H1 (cell line): ENCODE results near the gene RELL2.
A peak's percentile ranks its signal among the peaks of the same experiment; 100 is the strongest.

Experiments
- CTCF ChIP-seq, 3 experiments: IDR thresholded peaks; 1 replicate in 2 of 3; 2 replicates in 1 of 3; pipeline versions ENCODE4 v1.5.1 to v1.6.1; 2011; ENCODE audit warnings: low read length in 3 of 3, mild to moderate bottlenecking in 3 of 3, inconsistent platforms in 2 of 3, low read depth in 1 of 3, moderate library complexity in 1 of 3; ENCODE audit not compliant: insufficient read depth in 1 of 3; ENCODE audit errors: control extremely low read depth in 1 of 3
- RFX5 ChIP-seq: IDR thresholded peaks from 2 replicates; pipeline ENCODE4 v1.6.1; 2011; ENCODE audit warnings: low read depth, low read length, improper control_type of control experiment, borderline replicate concordance

DNA sequence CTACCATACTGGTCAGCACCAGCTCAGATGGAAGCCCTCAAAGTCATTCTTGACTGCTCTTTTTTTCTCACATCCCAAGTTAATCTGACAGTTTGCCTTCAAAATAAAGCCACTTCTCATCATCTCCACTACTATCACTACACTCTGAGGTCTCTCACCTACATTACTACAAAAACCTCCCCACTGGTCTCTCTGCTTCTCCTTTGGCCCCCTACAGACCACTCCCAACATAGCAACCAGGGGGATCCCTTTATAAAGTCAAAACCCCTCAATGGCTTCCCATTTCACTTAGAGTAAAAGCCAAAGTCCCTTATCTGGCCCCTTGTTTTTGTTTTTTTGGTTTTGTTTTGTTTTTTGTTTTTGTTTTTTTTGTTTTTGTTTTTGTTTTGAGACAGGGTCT, 40.6 kb downstream of the RELL2 start:
- TF ChIP-seq CTCF (IDR thresholded peaks at IDR 0.05; ENCODE audit: control extremely low read depth in 1 of 3, insufficient read depth in 1 of 3, low read depth in 1 of 3, low read length in 3 of 3): peak in 2 of 3 experiments; percentile 60 to 63; a peak in 3 of 4 replicates
- TF ChIP-seq RFX5: no peak
